HL-60/S4 treated with phorbol 12-myristate 13-acetate at 8.2 ng/mL for 4 days and 3 days (cell line): ENCODE results near the gene ZNF25.
"Not testable (repeated sequence)": the region's sequence is repeated elsewhere in the genome, so short reads cannot be mapped to it uniquely, and the experiment has no call there.

Experiments
- in situ Hi-C: fragments of 300-500 bp; cut with MboI; formaldehyde crosslinking; loops from 2 replicates; pipeline ENCODE4 v1.15.0; 2022; ENCODE audit warnings: low sequenced_read_pairs

The ZNF25 gene

GRCh38 chr10:37948210-37948609 lies 28.2 kb downstream of the ZNF25 start:
- in situ Hi-C loops: no loop called here

GRCh38 chr10:37947526-37947925 lies 28.9 kb downstream of the ZNF25 start:
- in situ Hi-C loops: no loop called here

- in situ Hi-C loops: no loop called here
These were observed 38.6 kb downstream of the ZNF25 start for GRCh38 chr10:37937864-37938263.

GRCh38 chr10:37934791-37935190 lies 41.7 kb downstream of the ZNF25 start:
- in situ Hi-C loops: no loop called here

- in situ Hi-C loops: no loop called here
These were observed 46.0 kb downstream of the ZNF25 start for GRCh38 chr10:37930423-37930822.

- in situ Hi-C loops: not testable (repeated sequence)
These were observed 68.3 kb downstream of the ZNF25 start for GRCh38 chr10:37908165-37908564.

GRCh38 chr10:37906382-37906781 lies 70.1 kb downstream of the ZNF25 start:
- in situ Hi-C loops: no loop called here
